HEK293 (cell line): Measurements from ENCODE around the gene DPP9.

Experiments
- BCL11A ChIP-seq: fragments of 450-650 bp; formaldehyde crosslinking; IDR thresholded peaks from 2 replicates; pipeline ENCODE4 v1.5.1; 2016; ENCODE audit warnings: low read depth, missing biosample characterization, missing genetic modification characterization
- EGR2 ChIP-seq: fragments of 450-650 bp; formaldehyde crosslinking; IDR thresholded peaks from 2 replicates; pipeline ENCODE4 v1.5.1; 2016; ENCODE audit warnings: low read depth, missing biosample characterization, missing genetic modification characterization
- HOXD13 ChIP-seq: sonication (generic); formaldehyde crosslinking; IDR thresholded peaks from 2 replicates; pipeline ENCODE4 v1.8.0; 2022; ENCODE audit warnings: missing genetic modification reagents, borderline replicate concordance
- IKZF3 ChIP-seq: fragments of 450-650 bp; IDR thresholded peaks from 2 replicates; pipeline ENCODE4 v1.5.0; 2018; ENCODE audit warnings: missing biosample characterization, mild to moderate bottlenecking, missing genetic modification characterization, moderate library complexity
- KLF17 ChIP-seq: fragments of 450-650 bp; formaldehyde crosslinking; IDR thresholded peaks from 2 replicates; pipeline ENCODE4 v1.5.1; 2016; ENCODE audit warnings: missing biosample characterization, missing genetic modification characterization
- OSR2 ChIP-seq: fragments of 450-650 bp; formaldehyde crosslinking; IDR thresholded peaks from 2 replicates; pipeline ENCODE4 v1.5.1; 2016; ENCODE audit warnings: missing biosample characterization, missing genetic modification characterization
- PRDM4 ChIP-seq: fragments of 450-650 bp; formaldehyde crosslinking; IDR thresholded peaks from 2 replicates; pipeline ENCODE4 v1.5.1; 2017; ENCODE audit warnings: missing biosample characterization, missing genetic modification characterization
- SP2 ChIP-seq: fragments of 450-650 bp; formaldehyde crosslinking; IDR thresholded peaks from 2 replicates; pipeline ENCODE4 v1.5.1; 2016; ENCODE audit warnings: missing biosample characterization, missing genetic modification characterization
- SP7 ChIP-seq: fragments of 450-650 bp; formaldehyde crosslinking; IDR thresholded peaks from 2 replicates; pipeline ENCODE4 v1.5.1; 2016; ENCODE audit warnings: missing biosample characterization, missing genetic modification characterization
- ZBTB8A ChIP-seq: fragments of 450-650 bp; formaldehyde crosslinking; IDR thresholded peaks from 2 replicates; pipeline ENCODE4 v1.5.1; 2016; ENCODE audit warnings: missing biosample characterization, missing genetic modification characterization
- ZNF10 ChIP-seq: fragments of 450-650 bp; formaldehyde crosslinking; IDR thresholded peaks from 2 replicates; pipeline ENCODE4 v1.5.1; 2017; ENCODE audit warnings: missing biosample characterization, missing genetic modification characterization
- ZNF114 ChIP-seq: fragments of 450-650 bp; formaldehyde crosslinking; IDR thresholded peaks from 2 replicates; pipeline ENCODE4 v1.5.0; 2017; ENCODE audit warnings: missing biosample characterization, missing genetic modification characterization
- ZNF121 ChIP-seq: fragments of 450-650 bp; formaldehyde crosslinking; IDR thresholded peaks from 2 replicates; pipeline ENCODE4 v1.5.1; 2016; ENCODE audit warnings: missing biosample characterization, missing genetic modification characterization
- ZNF148 ChIP-seq: fragments of 450-650 bp; formaldehyde crosslinking; IDR thresholded peaks from 2 replicates; pipeline ENCODE4 v1.5.0; 2017; ENCODE audit warnings: missing biosample characterization, missing genetic modification characterization, borderline replicate concordance
- ZNF184 ChIP-seq: fragments of 450-650 bp; IDR thresholded peaks from 2 replicates; pipeline ENCODE4 v1.5.1; 2018; ENCODE audit warnings: missing biosample characterization, mild to moderate bottlenecking, missing genetic modification characterization
- ZNF366 ChIP-seq: fragments of 450-650 bp; formaldehyde crosslinking; conservative IDR thresholded peaks from 2 replicates; pipeline ENCODE4 v1.5.1; 2016; ENCODE audit warnings: missing biosample characterization, missing genetic modification characterization
- ZNF398 ChIP-seq: fragments of 450-650 bp; formaldehyde crosslinking; IDR thresholded peaks from 2 replicates; pipeline ENCODE4 v1.5.1; 2017; ENCODE audit warnings: missing biosample characterization, missing genetic modification characterization
- ZNF610 ChIP-seq: fragments of 450-650 bp; formaldehyde crosslinking; IDR thresholded peaks from 2 replicates; pipeline ENCODE4 v1.5.1; 2016; ENCODE audit warnings: missing biosample characterization, missing genetic modification characterization, borderline replicate concordance
- ZNF623 ChIP-seq: fragments of 450-650 bp; formaldehyde crosslinking; IDR thresholded peaks from 2 replicates; pipeline ENCODE4 v1.5.1; 2016; ENCODE audit warnings: missing biosample characterization, missing genetic modification characterization
- ZNF629 ChIP-seq: fragments of 450-650 bp; formaldehyde crosslinking; IDR thresholded peaks from 2 replicates; pipeline ENCODE4 v1.5.1; 2017; ENCODE audit warnings: missing biosample characterization, missing genetic modification characterization
- ZNF76 ChIP-seq: fragments of 450-650 bp; formaldehyde crosslinking; IDR thresholded peaks from 2 replicates; pipeline ENCODE4; 2016; ENCODE audit warnings: low read depth, missing biosample characterization, missing genetic modification characterization, borderline replicate concordance
- ZNF777 ChIP-seq: fragments of 450-650 bp; formaldehyde crosslinking; IDR thresholded peaks from 2 replicates; pipeline ENCODE4 v1.5.1; 2017; ENCODE audit warnings: missing biosample characterization, missing genetic modification characterization, borderline replicate concordance
- ZNF785 ChIP-seq: fragments of 450-650 bp; formaldehyde crosslinking; IDR thresholded peaks from 2 replicates; pipeline ENCODE4 v1.5.1; 2016; ENCODE audit warnings: missing biosample characterization, missing genetic modification characterization
- ZXDB ChIP-seq: fragments of 450-650 bp; formaldehyde crosslinking; IDR thresholded peaks from 2 replicates; pipeline ENCODE4 v1.5.1; 2016; ENCODE audit warnings: missing biosample characterization, missing genetic modification characterization
- TF ChIP-seq, protein P1 (sequence below): fragments of 450-650 bp; formaldehyde crosslinking; IDR thresholded peaks from 2 replicates; pipeline ENCODE4 v1.5.1; 2016; ENCODE audit warnings: missing biosample characterization, missing genetic modification characterization
- TF ChIP-seq, protein P2 (sequence below): fragments of 450-650 bp; formaldehyde crosslinking; IDR thresholded peaks from 2 replicates; pipeline ENCODE4 v1.5.1; 2016; ENCODE audit warnings: missing biosample characterization, missing genetic modification characterization
- TF ChIP-seq, protein P3 (sequence below): fragments of 450-650 bp; formaldehyde crosslinking; IDR thresholded peaks from 2 replicates; pipeline ENCODE4 v1.5.1; 2017; ENCODE audit warnings: missing biosample characterization, missing genetic modification characterization

The DPP9 gene

DNA sequence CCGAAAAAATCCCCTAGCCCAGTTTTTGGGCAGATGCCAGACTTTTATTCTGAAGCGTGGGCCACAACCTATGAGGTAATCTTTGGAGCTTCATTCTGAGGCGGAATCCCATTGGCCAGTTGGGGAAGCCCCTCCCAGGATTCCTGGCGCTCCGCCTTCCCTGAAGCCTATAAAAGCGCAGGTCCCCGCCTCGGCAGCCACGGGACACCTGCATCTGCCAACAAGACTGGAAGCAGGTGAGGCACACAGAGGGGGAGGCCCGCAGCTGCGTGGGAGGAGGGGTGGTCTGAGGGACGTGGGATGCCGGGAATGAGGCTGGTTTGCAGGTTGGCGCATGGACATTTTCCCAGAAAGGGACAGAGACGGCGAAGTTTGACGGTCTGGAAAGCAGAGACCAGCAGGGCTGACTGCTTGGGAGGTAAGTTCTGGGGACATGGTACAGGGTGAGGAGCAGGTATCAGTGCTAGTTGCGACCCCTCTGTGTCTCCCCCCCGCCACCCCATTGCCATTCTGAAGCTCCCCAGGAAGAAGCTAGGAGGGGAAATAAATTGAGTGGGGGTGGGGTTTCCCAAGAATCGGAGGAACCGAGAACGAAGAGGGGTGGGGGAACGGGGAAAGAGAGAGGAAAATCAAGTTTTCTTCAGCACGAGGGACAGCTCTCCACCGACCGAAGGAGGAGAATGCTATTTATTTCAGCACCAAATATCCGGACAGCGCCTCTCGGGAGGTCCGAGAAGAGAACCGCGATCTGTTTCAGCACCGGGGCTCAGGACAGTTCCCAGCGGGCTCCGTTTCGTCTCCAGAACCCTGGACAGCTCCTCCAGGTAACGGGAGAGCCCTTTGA, 45.5 kb upstream of the DPP9 start (continued):
- TF ChIP-seq ZNF121 (tag by site-specific recombination) (no peak), ZBTB8A (tag by site-specific recombination) (peak; percentile 37; the same call in 1 of the 2 replicates), ZNF148 (tag by site-specific recombination) (no peak), BCL11A (tag by site-specific recombination) (0 out of 2 replicates have a peak, but pooled peaks have one; percentile 34), ZNF629 (tag by site-specific recombination) (peak; percentile 54), ZXDB (tag by site-specific recombination) (peak; percentile 80), ZNF398 (tag by site-specific recombination) (0 out of 2 replicates have a peak, but pooled peaks have one; percentile 18), KLF17 (tag by site-specific recombination) (peak; percentile 76), SP2 (tag by site-specific recombination) (peak; percentile 46; the same call in 1 of the 2 replicates), ZNF623 (tag by site-specific recombination) (0 out of 2 replicates have a peak, but pooled peaks have one; percentile 7), PRDM4 (tag by site-specific recombination) (0 out of 2 replicates have a peak, but pooled peaks have one; percentile 15), SP7 (tag by site-specific recombination) (peak; percentile 75), HOXD13 (peak; percentile 98), IKZF3 (tag by site-specific recombination) (peak; percentile 82), OSR2 (no peak), ZNF777 (tag by site-specific recombination) (no peak), ZNF114 (tag by site-specific recombination) (no peak), ZNF785 (tag by site-specific recombination) (no peak), ZNF610 (tag by site-specific recombination) (peak; percentile 87), ZNF184 (peak; percentile 85; the same call in 1 of the 2 replicates), ZNF10 (0 out of 2 replicates have a peak, but pooled peaks have one; percentile 24), EGR2 (peak; percentile 74), ZNF76 (tag by site-specific recombination) (0 out of 2 replicates have a peak, but pooled peaks have one; percentile 14), ZNF366 (tag by site-specific recombination) (peak; percentile 56)
- TF ChIP-seq, protein P1, sequence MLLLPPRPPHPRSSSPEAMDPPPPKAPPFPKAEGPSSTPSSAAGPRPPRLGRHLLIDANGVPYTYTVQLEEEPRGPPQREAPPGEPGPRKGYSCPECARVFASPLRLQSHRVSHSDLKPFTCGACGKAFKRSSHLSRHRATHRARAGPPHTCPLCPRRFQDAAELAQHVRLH (tag by site-specific recombination): peak; percentile 60
- TF ChIP-seq, protein P2, sequence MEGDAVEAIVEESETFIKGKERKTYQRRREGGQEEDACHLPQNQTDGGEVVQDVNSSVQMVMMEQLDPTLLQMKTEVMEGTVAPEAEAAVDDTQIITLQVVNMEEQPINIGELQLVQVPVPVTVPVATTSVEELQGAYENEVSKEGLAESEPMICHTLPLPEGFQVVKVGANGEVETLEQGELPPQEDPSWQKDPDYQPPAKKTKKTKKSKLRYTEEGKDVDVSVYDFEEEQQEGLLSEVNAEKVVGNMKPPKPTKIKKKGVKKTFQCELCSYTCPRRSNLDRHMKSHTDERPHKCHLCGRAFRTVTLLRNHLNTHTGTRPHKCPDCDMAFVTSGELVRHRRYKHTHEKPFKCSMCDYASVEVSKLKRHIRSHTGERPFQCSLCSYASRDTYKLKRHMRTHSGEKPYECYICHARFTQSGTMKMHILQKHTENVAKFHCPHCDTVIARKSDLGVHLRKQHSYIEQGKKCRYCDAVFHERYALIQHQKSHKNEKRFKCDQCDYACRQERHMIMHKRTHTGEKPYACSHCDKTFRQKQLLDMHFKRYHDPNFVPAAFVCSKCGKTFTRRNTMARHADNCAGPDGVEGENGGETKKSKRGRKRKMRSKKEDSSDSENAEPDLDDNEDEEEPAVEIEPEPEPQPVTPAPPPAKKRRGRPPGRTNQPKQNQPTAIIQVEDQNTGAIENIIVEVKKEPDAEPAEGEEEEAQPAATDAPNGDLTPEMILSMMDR (tag by site-specific recombination): no peak
- TF ChIP-seq, protein P3, sequence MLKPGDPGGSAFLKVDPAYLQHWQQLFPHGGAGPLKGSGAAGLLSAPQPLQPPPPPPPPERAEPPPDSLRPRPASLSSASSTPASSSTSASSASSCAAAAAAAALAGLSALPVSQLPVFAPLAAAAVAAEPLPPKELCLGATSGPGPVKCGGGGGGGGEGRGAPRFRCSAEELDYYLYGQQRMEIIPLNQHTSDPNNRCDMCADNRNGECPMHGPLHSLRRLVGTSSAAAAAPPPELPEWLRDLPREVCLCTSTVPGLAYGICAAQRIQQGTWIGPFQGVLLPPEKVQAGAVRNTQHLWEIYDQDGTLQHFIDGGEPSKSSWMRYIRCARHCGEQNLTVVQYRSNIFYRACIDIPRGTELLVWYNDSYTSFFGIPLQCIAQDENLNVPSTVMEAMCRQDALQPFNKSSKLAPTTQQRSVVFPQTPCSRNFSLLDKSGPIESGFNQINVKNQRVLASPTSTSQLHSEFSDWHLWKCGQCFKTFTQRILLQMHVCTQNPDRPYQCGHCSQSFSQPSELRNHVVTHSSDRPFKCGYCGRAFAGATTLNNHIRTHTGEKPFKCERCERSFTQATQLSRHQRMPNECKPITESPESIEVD (tag by site-specific recombination): no peak
